GM21526 (cell line): ENCODE measurements around the gene ANKH.
A peak's percentile ranks its signal among the peaks of the same experiment; 100 is the strongest.
"Not testable (repeated sequence)": the region's sequence is repeated elsewhere in the genome, so short reads cannot be mapped to it uniquely, and the experiment has no call there.

Experiments used
- ATAC-seq: cut with Tn5 transposase; IDR thresholded peaks from one replicate; pipeline ENCODE4 v1.9.1; 2021; ENCODE audit warnings: moderate library complexity; ENCODE audit not compliant: unreplicated experiment, low FRiP score

The ANKH gene

DNA sequence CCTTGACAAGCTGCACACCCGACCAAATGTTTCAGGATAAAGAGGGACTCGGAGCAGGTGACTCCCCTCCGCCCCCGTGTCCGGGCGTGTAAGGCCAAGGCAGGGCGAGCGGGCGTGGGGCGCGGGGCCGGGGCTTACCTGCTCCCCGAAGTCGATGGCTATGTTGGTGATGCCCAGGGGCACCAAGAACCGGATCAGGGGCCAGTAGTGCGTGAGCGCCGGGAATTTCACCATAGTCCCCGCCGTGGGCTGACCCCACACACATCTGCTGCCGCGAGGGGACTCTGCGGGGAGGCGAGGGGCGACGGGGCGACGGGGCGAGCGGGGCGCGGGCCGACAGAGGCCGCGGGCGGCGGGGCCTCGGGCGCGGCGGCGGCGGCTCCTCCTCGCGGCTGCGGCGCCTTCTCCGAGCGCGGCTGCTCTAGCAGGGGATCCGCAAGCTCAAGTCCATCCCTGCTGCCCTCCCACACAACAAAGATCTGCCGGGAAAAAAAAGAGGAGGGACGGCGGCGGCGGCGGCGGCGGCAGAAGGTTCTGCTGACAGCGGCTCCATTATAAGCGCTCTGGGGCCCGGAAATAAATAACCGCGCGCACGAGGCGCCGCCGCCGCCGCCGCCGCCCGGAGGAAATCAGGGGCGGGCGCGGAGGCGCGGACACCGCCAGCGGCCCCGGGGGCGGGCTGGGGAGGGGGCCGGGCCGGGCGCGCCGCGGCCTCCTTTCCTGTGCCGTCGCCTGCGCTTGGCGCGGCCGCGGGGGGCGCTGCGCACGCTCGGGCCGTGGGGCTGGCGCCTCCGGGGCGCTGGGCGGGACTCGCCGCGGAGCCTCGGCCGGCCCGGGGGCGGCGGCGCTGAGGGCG lies at the start of gene ANKH:
Gene ANKH, minus strand, starts transcription at position 565 of the 856 bp plus-strand sequence. Its CDS starts 331 bp downstream, at position 234.
- ATAC-seq, result peak; percentile 87

DNA sequence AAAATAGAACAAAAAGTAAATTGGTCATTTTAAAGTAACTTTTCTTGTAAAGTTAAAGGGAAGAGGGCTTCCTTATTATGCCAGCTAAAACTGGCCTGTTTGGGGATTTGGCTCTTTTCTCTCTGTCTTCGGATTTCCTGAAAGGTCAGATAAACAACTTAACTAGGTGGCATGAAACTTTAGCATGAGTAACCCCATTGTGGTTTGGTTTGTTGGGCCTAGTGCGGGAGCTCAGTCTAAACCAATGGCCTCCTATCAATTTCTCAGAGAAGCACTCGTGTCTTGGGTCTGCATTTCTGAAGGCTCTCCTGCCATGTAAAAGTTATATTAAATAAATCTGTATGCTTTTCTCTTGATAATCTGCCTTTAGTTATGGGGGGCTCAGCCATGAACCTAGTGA lies 48.5 kb upstream of the ANKH start:
- no peak for ATAC-seq

DNA sequence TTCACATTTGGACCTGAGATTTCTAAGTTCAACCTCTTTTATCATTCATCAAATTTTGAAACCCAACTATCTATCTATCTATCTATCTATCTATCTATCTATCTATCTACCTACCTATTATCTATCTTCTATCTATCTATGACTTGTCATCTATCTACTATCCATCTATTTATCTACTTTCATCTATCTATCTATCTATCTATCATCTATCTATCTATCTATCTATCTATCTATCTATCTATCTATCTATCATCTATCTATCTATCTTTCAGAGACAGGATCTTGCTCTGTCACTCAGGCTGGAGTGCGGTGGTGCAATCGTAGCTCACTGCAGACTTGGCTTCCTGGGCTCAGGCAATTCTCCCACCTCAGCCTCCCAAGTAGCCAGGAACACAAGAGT lies 47.5 kb upstream of the ANKH start:
- ATAC-seq, result not testable (repeated sequence)

DNA sequence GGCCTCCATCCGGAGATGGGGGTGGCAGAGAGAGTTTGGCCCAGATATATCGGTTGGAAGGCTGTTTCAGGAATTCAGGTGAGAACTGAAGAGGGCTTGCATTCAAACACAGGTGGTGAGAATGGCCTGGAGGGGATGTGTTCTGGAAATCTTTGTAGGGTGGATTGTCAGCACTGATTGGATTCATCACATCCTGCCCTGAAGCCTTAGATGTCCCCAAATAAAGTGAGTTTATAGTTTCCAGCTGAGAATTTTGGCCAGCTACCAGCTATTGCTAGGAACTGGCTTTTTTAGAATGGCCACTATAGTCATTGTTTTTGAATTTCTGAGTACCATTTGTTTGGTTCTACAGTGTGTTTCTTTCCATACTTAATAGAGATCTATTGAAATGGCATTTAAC lies 46.1 kb upstream of the ANKH start:
- ATAC-seq, result no peak

DNA sequence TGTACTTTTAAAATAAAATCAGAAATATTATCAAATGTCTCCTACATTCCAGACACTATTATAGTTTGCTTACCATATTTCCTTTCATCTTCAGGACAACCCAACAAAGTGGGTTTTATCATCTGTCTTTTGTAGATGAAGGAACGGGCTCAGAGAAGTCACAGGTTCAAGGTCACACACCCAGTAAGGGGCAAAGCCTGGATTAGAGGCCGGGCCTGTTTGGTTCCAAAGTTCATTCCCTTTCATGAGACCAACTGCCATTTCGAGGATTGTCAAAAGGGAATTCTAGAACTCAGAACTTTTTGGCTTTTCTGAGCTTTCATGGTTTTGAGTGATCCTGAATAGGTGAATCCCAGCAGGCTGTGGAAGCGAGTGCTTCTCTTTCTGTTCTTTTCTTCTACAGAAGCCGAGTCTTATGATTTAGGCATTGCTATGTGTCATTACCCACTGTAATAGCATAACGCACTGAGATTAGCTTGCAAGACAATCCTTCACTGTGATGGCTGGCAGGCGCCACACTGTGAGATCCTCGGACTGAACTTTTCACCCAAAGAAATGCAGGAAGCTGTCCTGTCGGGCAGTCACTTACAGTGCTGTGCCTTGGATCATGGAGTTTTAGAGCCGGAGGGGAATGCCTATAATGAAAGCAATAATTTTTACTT lies 43.8 kb upstream of the ANKH start:
- no peak for ATAC-seq

DNA sequence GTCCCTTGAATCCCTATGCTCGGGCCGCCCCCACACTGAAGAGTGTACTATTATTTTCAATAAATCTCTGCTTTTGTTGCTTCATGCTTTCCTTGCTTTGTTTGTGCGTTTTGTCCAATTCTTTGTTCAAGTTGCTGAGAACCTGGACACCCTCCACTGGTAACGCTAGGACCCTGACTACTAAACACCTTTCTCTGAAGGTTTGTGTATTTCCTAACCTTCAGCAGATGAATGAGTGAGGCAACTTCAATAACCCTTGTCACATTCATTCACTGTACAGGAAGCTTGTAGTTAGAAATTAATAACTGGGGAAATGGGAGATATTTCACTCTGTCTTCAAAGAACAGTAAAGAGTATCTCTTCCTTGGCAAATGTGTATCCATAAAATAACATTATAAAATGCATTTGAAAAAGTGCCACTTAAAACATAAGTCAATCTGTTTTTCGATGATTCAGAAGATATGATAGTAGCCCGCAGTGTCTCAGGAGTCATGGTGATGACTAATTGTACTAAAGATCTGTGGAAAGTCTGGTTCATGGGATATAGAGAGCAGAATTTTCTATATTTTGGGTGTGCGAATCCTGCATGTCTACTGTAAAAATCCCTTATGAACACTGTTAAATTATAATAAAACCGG lies 43.2 kb upstream of the ANKH start:
- no peak for ATAC-seq

DNA sequence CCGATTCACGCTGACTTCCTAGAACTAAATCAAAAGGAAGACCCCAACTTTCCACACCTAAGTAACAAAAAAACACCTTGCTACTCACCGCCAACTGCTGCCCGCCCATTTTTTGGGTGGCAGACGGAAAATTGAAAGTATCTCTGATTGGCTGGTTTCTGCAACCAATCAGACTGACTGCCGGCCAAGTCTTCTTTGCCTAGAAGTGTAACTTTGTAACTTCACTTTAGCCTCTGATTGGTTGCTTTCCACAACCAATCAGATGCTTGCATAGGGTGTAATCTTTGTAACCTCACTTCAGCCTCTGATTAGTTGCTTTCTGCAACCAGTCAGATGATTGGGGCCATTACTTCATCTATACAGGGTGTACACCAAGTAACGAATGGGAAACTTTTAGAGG lies 42.6 kb upstream of the ANKH start:
- no peak for ATAC-seq

DNA sequence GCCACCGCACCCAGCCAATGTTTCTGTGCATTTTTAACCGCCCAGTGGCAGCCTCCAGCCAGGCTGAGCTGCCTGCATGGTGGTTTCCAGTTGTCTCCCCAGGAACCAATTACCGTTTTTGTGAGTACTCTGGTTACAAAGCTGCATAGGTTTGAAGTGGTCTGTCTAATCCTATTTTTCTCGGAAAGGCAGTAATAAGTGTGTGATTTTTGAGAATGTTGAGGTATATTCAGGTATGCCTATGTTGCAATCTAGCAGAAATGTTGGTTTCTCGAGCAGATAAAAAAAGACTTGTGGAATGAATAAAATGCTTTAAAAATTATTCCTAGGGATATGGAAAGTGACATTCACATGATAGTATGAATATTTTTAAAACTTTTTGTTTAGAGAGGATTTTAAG lies 41.5 kb upstream of the ANKH start:
- no peak for ATAC-seq

DNA sequence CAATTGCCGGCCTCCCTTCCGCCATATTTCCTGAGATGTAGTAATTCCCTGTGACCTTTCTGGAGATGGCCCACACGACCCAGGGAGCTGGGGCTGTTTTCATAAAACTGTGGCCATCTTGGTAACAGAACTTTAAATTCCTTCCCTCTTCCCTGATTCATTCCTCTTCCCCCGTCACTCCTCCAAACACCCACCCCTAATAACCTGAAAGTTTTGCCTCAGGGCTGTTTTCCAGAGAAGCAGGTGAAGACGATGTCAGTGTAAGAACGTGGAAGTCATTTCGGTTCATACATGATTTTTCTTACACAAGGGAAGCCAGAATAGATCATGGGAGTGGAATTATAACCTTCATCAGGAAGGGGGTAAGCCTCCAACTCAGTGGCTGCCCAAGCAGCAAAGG lies 40.6 kb upstream of the ANKH start:
- no peak for ATAC-seq

DNA sequence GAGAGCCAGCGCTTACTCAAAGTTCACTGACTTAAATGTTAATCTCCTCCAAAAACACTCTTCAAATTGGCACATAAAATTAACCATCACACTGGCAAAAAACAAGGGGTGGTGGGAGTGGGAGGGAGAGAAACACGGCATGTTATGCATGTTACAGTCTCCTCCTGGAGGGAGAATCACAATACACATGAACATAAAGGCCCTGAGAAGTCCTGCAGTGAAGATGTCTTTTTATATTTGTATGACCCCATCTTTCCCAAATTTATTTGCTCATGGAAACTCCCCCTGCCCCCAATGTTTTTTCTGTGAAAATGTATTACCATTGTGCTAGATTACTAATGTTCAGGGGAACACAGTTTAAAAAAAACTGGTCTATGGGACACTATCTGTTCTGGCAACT lies 37.8 kb upstream of the ANKH start:
- ATAC-seq, result no peak

DNA sequence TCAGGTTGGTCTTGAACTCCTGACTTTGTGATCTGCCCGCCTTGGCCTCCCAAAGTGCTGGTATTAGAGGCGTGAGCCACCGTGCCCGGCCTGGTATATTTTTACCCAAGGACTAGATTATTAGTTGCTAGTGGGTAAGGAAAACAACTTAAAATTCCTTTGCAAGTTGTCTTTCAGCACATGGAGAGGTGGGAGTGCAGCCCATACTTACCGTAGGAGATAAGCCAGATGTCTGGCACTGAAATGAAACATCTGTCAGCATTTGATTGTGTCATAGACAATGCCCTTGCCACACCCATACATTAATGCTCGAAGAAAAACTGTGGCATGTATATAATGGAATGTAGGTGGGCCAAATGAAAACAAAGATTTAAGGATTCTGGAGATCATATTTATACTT lies 36.6 kb upstream of the ANKH start:
- ATAC-seq, result no peak

DNA sequence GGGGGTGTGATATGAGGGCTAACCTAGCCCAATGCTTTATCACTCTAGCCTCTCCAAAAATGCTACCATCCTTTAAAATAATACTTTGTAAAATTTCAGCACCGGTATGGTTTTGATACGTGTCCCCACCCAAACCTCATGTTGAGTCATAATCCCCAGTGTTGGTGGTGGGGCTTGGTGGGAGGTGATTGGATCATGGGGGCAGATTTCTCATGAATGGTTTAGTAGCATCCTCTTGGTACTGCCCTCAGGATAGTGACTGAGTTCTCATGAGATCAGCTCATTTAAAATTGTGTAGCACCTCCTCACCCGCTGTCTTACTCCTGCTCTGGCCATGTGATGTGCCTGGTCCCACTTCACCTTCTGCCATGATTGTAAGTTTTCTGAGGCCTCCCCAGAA lies 35.0 kb upstream of the ANKH start:
- no peak for ATAC-seq

DNA sequence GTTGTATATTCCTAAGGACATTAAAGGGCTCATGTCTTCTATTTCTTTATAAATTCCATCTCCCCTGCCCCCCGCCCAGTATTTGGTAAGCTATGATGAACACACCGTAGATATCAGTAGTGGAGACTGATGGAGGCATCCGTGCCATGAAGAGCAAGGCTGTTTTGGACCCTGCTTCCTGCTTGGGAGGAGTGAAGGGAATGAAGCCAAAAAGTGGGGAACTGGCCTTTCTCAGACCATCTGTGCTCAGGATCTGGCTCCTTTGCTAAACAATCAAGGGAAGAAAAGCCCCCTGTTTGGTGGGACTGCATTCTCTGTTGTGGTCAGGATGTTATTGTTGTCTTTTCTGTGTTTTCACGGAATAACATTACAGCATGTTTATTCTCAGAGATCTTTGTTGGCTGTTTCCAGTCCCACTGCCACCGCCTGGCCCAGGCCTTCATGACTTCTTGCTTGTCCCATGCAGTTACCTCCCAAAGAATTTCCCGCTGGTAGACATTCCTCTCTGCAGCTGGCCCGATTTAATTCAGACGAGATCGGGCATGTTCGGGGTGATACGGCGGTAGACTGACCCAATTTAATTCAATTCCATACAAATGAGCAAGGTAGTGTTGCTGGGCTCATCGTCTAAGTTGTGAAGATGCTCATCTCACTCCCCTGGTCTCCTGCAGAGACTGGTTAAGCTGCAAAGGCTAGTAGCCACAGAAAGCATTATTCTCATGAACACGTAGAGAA lies 31.4 kb upstream of the ANKH start:
- ATAC-seq, result no peak

DNA sequence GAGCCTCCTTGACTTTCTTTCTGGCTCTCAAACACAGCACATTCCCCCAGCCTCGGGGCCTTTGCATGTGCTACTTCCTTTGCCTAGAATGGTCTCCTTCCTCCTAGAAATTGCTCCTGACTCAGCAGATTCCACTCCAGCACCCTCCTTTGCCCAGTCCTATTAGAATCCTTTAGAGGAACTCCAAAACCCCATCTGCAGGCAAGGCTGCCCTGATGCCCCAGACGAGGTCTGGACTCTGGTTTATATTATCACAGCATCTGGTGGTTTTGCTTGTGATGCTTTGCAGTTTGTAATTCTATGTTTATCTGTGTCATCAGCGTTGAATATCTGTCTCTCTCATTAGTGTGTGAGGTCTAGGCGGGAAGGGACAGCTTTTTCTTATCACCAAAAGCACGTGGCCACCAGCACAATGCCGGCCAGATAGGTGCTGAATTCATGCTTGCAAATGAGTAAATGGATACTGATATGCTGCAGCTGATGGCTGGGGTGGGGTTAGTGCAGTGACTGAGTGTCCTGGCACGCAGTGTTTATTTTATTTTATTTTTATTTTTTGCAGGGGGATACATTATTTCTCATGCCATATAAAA lies 30.0 kb upstream of the ANKH start:
- no peak for ATAC-seq

DNA sequence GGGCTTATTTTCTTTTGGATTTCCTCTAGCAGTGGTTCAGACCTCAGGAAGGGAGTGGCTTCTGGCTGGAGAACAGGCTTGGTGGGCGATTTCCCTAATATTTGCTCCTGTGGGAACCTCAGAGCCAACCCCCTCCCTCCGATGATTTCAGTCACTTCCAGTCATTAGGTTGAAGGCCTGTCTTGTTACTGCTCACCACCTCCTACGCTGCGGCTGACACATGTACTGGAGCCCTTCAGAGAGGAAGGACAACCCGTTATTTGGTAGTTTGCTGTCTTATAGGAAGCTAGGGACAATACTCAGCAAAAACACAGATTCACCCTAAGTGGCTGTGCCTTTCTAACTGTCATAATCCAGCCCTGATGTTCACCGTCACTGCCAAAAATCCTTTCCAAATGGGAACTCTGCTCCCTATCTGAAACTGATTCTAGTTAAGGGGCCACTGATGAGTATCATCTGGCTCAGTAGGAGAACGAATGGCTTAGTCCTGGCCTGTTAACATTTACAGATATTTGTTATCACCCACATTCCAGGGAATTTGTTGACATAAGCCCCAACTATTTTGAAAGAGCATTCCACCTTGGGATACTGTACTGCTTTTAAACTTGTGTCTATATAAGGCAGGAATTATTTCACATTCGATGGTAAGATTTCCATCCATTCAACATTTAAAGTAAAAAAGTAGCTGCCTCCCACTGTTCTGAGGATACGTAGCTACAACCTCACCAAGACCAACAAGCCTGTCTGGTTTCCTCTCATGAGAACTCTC lies 29.3 kb upstream of the ANKH start:
- no peak for ATAC-seq

DNA sequence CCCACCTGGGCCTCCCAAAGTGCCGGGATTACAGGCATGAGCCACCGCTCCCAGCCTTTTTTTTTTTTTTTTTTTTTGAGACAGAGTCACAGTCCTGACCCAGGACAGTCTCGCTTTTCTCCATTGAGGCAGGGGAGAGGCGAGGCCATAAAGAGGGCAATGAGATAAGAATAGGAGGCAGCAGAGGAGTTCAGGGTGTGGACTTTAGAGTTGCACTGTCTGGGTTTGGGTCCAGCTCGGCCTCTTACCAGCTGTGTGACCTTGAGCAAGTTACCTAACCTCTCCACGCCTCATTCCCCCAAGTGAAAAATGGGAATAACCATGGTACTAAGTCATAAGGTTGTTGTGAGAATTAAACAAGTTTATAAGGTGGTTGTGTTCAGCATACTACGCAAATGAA lies 24.6 kb upstream of the ANKH start:
- no peak for ATAC-seq

DNA sequence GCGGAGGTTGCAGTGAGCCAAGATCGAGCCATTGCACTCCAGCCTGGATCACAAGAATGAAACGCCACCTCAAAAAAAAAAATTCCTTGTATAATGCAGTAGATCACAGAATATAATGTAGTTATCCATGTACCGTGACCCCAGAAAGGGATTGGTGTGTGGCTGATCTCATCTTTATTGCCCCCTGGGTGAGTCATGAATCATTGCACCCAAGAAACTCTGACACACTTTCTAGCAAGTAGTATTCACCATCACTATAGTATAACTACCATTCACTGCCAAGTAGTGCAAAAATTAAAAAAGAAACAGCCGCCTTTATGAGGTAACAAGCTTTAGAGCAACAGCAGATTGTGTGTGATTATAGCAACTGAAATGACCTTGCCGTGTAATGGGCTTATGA lies 23.7 kb upstream of the ANKH start:
- ATAC-seq, result no peak

DNA sequence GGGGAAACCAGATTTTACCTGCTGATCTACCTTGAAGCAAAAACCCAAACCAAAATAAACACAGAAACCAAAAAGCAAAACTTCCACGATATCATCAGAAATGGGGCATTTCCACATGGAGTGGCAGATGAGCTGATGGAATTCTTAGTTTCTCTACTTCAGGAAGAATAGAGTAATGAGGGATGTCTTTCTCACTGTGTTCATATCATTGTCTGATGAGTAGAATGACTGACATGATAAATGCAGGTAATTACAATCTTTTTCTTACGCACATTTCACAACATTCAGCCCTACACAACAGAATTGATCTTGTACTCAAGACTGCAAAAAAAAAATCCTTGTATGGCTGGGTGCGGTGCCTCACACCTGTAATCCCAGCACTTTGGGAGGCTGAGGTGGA lies 23.2 kb upstream of the ANKH start:
- ATAC-seq, result no peak

DNA sequence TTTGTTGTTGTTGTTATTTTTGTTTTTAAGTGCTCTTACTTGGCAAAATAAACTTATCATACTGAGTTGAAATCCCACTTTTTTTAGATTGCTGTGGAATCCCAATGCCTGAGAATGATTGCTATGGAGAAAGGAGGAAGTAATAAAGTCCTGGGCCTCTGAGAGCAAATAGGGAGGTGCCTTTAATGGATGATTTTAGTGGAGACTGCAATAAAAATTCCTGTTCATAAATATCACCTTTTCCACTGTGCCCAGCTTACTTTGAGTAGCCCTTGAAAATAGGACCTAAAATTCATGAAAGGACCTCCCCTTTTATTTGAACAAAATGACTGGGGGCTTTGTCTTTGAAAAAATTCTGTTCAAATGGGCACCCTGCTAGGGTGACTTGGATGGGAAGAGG lies 21.8 kb upstream of the ANKH start:
- no peak for ATAC-seq

DNA sequence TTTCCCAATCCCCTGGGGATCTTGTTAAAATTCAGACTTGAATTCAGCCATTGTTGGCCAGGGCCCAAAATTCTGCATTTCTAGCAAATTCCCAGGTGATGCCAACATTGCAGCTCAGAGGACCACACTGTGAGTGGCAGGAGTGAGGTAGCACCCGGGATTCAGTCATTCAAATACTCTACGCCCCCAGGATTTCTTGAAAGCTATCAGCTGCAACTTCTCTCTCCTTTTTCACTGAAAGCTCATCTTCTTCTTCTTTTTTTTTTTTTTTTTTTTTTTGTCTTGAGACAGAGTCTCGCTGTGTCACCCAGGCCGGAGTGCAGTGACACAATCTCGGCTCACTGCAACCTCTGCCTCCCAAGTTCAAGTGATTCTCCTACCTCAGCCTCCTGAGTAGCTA lies 19.3 kb upstream of the ANKH start:
- ATAC-seq, result no peak
